IMR-90 (cell line): Measurements from ENCODE around the gene SHC1. TPM values are rescaled to one million over a fixed set of nuclear protein-coding genes. Genes with fewer than 3 reads are reported as not detected.

ENCODE experiments used
- ATAC-seq: fragments of 200-7000 bp; cut with Tn5 transposase; 2 replicates; pipeline ENCODE4 v1.9.1; 2020; ENCODE audit warnings: low read depth, mild to moderate bottlenecking, moderate library complexity
- BruUV-seq: library from RNA; stranded (reverse); fragments of 400-500 nt; replicated peaks from 2 replicates; lab custom pipeline; 2021; lab: Mats Ljungman, UMichigan
- CTCF ChIA-PET: fragments of 300-600 bp; formaldehyde crosslinking; extraction: SDS; loops from one replicate; lab custom pipeline; 2021; ENCODE audit warnings: antibody characterized with exemption; lab: Yijun Ruan, JAX
- POLR2A ChIA-PET: fragments of 300-600 bp; sonication (Branson Sonifier 250); formaldehyde crosslinking; loops from one replicate; lab custom pipeline; 2022; ENCODE audit warnings: antibody characterized with exemption; ENCODE audit not compliant: unreplicated experiment; lab: Charles Lee
- DNase-seq: peaks from one replicate; pipeline ENCODE4 v3.0.0; 2013
- H2AFZ ChIP-seq: replicated peaks from 2 replicates; pipeline ENCODE3; 2013; ENCODE audit warnings: low read length, mild to moderate bottlenecking; ENCODE audit not compliant: poor library complexity
- H2AK5ac ChIP-seq: 2 replicates; pipeline ENCODE4 v1.6.1; 2013; ENCODE audit warnings: low read depth, low read length, inconsistent platforms
- H2AK9ac ChIP-seq: replicated peaks from 2 replicates; pipeline ENCODE3; 2013; ENCODE audit warnings: mild to moderate bottlenecking, low read depth, low read length, moderate library complexity; ENCODE audit not compliant: poor library complexity
- H2BK120ac ChIP-seq: 2 replicates; pipeline ENCODE4 v1.6.1; 2013; ENCODE audit warnings: low read depth, low read length, inconsistent platforms
- H2BK15ac ChIP-seq: 3 replicates; pipeline ENCODE4 v1.6.1; 2013; ENCODE audit warnings: low read depth, low read length, inconsistent platforms
- H2BK20ac ChIP-seq: 2 replicates; pipeline ENCODE4 v1.6.1; 2013; ENCODE audit warnings: low read depth, mild to moderate bottlenecking, inconsistent platforms, low read length, moderate library complexity
- H2BK5ac ChIP-seq: 2 replicates; pipeline ENCODE4 v1.6.1; 2013; ENCODE audit warnings: mild to moderate bottlenecking, low read depth, low read length, inconsistent platforms; ENCODE audit not compliant: poor library complexity, severe bottlenecking
- H3K14ac ChIP-seq: replicated peaks from 2 replicates; pipeline ENCODE4 v1.6.1; 2013; ENCODE audit warnings: low read depth, low read length, inconsistent platforms
- H3K18ac ChIP-seq: 2 replicates; pipeline ENCODE4 v1.6.1; 2013; ENCODE audit warnings: low read depth, low read length, control low read depth
- H3K23ac ChIP-seq: 2 replicates; pipeline ENCODE4 v1.6.1; 2013; ENCODE audit warnings: low read depth, low read length, inconsistent platforms
- H3K27ac ChIP-seq: 2 replicates; pipeline ENCODE4 v1.5.1; 2013; ENCODE audit warnings: mild to moderate bottlenecking, control low read depth, low read length; ENCODE audit not compliant: insufficient read depth
- H3K27me3 ChIP-seq: 2 replicates; pipeline ENCODE4 v1.6.1; 2013; ENCODE audit warnings: low read length; ENCODE audit not compliant: control insufficient read depth, insufficient read depth
- H3K36me3 ChIP-seq: 2 replicates; pipeline ENCODE4 v1.6.1; 2013; ENCODE audit warnings: low read length, mixed read lengths; ENCODE audit not compliant: control insufficient read depth, insufficient read depth
- H3K4ac ChIP-seq: 2 replicates; pipeline ENCODE4 v1.6.1; 2013; ENCODE audit warnings: low read depth, low read length, inconsistent platforms
- H3K4me1 ChIP-seq: 2 replicates; pipeline ENCODE4 v1.6.1; 2013; ENCODE audit warnings: low read length, mixed read lengths; ENCODE audit not compliant: control insufficient read depth, insufficient read depth
- H3K4me2 ChIP-seq: 2 replicates; pipeline ENCODE4 v1.6.1; 2013; ENCODE audit warnings: low read depth, mild to moderate bottlenecking, control low read depth, low read length, moderate library complexity
- H3K4me3 ChIP-seq: 2 replicates; pipeline ENCODE4 v1.5.1; 2013; ENCODE audit warnings: low read depth, mild to moderate bottlenecking, control low read depth, low read length, moderate library complexity; ENCODE audit not compliant: insufficient read depth
- H3K56ac ChIP-seq: 2 replicates; pipeline ENCODE4 v1.6.1; 2013; ENCODE audit warnings: low read length, inconsistent platforms; ENCODE audit not compliant: insufficient read depth; ENCODE audit errors: extremely low read depth
- H3K79me1 ChIP-seq, 2 experiments: 2 replicates each; pipeline ENCODE4 v1.6.1; 2013; ENCODE audit warnings: low read length in 2 of 2, inconsistent platforms in 1 of 2, low read depth in 1 of 2
- H3K9ac ChIP-seq: 2 replicates; pipeline ENCODE4 v1.6.1; 2013; ENCODE audit warnings: low read depth, low read length, control low read depth
- H3K9me1 ChIP-seq: 2 replicates; pipeline ENCODE4 v1.6.1; 2013; ENCODE audit warnings: low read length, inconsistent platforms; ENCODE audit not compliant: insufficient read depth
- H3K9me3 ChIP-seq: 2 replicates; pipeline ENCODE4 v1.6.1; 2013; ENCODE audit warnings: low read length; ENCODE audit not compliant: control insufficient read depth, insufficient read depth
- H4K20me1 ChIP-seq: 2 replicates; pipeline ENCODE4 v1.6.1; 2013; ENCODE audit warnings: low read length, inconsistent platforms; ENCODE audit not compliant: insufficient read depth
- H4K5ac ChIP-seq: 2 replicates; pipeline ENCODE4 v1.6.1; 2013; ENCODE audit warnings: mild to moderate bottlenecking, low read depth, low read length, control low read depth
- H4K8ac ChIP-seq, 2 experiments: 2 replicates each; pipeline ENCODE4 v1.6.1; 2013; ENCODE audit warnings: low read depth in 2 of 2, low read length in 2 of 2, control low read depth in 1 of 2, inconsistent platforms in 1 of 2
- H4K91ac ChIP-seq: 2 replicates; pipeline ENCODE4 v1.6.1; 2013; ENCODE audit warnings: low read depth, low read length, inconsistent platforms; ENCODE audit not compliant: insufficient read depth
- BHLHE40 ChIP-seq: fragments of 150-350 bp; IDR thresholded peaks from 2 replicates; pipeline ENCODE4 v1.6.1; 2016; ENCODE audit warnings: mild to moderate bottlenecking, low read depth, low read length
- CEBPB ChIP-seq: IDR thresholded peaks from 2 replicates; pipeline ENCODE4 v1.6.1; 2012; ENCODE audit warnings: low read depth, low read length, improper control_type of control experiment
- CHD1 ChIP-seq: IDR thresholded peaks from 2 replicates; pipeline ENCODE4 v1.6.1; 2012; ENCODE audit warnings: low read depth, low read length, improper control_type of control experiment
- CTCF ChIP-seq: conservative IDR thresholded peaks from 2 replicates; pipeline ENCODE4 v1.5.1; 2012; ENCODE audit warnings: mild to moderate bottlenecking, low read depth, low read length, improper control_type of control experiment
- FOS ChIP-seq: fragments of 150-350 bp; IDR thresholded peaks from 2 replicates; pipeline ENCODE4 v1.6.1; 2016; ENCODE audit warnings: low read depth, low read length
- MAFK ChIP-seq: IDR thresholded peaks from 2 replicates; pipeline ENCODE4 v1.6.1; 2012; ENCODE audit warnings: low read depth, low read length, improper control_type of control experiment
- MAZ ChIP-seq: IDR thresholded peaks from 2 replicates; pipeline ENCODE4 v1.6.1; 2012; ENCODE audit warnings: low read depth, mild to moderate bottlenecking, low read length, improper control_type of control experiment, moderate library complexity, borderline replicate concordance
- POLR2A ChIP-seq: IDR thresholded peaks from 2 replicates; pipeline ENCODE4 v1.6.1; 2012; ENCODE audit warnings: mild to moderate bottlenecking, low read depth, low read length
- RAD21 ChIP-seq: IDR thresholded peaks from 2 replicates; pipeline ENCODE4 v1.6.1; 2012; ENCODE audit warnings: low read length, improper control_type of control experiment
- RCOR1 ChIP-seq: IDR thresholded peaks from 2 replicates; pipeline ENCODE4 v1.6.1; 2012; ENCODE audit warnings: mild to moderate bottlenecking, low read length, improper control_type of control experiment; ENCODE audit not compliant: insufficient replicate concordance
- RFX5 ChIP-seq: IDR thresholded peaks from 2 replicates; pipeline ENCODE4 v1.8.0; 2012; ENCODE audit warnings: low read depth, mild to moderate bottlenecking, low read length, moderate library complexity
- SMC3 ChIP-seq: fragments of 150-350 bp; IDR thresholded peaks from 2 replicates; pipeline ENCODE4 v1.6.1; 2016; ENCODE audit warnings: low read depth, mild to moderate bottlenecking, antibody characterized with exemption, low read length, moderate library complexity
- USF2 ChIP-seq: fragments of 150-350 bp; IDR thresholded peaks from 2 replicates; pipeline ENCODE4 v1.6.1; 2017; ENCODE audit warnings: mild to moderate bottlenecking, antibody characterized with exemption, low read length, low read depth
- WGBS, 2 experiments: methylation state at CpG; one replicate each; pipeline versions ENCODE4 v1.1.5 to v1.1.7; 2013; ENCODE audit warnings: missing lambda C conversion rate in 2 of 2; ENCODE audit not compliant: insufficient read length in 1 of 2; ENCODE audit errors: extremely low coverage in 2 of 2; 5-methylcytosine and 5-hydroxymethylcytosine counted together
- dilution Hi-C: fragments of 300-500 bp; cut with HindIII; formaldehyde crosslinking; loops from one replicate; pipeline ENCODE4 v1.14.3; 2018; ENCODE audit warnings: low sequenced_read_pairs; ENCODE audit not compliant: unreplicated experiment
- in situ Hi-C: fragments of 300-500 bp; cut with MboI; formaldehyde crosslinking; loops from 3 replicates; pipeline ENCODE4 v1.14.3; 2019; ENCODE audit warnings: low sequenced_read_pairs, inconsistent platforms, mixed read lengths
- intact Hi-C: fragments of 100-400 bp; cut with micrococcal nuclease; formaldehyde crosslinking; loops from 2 replicates; pipeline ENCODE4 v1.10.0; 2022
- polyA plus RNA-seq, 3 experiments: library from polyadenylated mRNA; depleted of rRNA; stranded (reverse); fragments of >200 nt; gene quantifications; 2 replicates each; pipeline ENCODE4 v1.2.3, GENCODE V29; 2012; ENCODE audit warnings: low replicate concordance in 1 of 3
- total RNA-seq: library from RNA; depleted of rRNA; stranded (reverse); fragments of >200 nt; gene quantifications from 2 replicates; pipeline ENCODE4 v1.2.3, GENCODE V29; 2012
- TF ChIP-seq, protein P1 (sequence below): fragments of 150-350 bp; IDR thresholded peaks from 2 replicates; pipeline ENCODE4 v1.6.1; 2016; ENCODE audit warnings: low read depth, mild to moderate bottlenecking, low read length, moderate library complexity, borderline replicate concordance

Gene SHC1
- total and polyA plus RNA-seq, 2 of the 4 experiments (the other 2 are of a cell fraction) = 352 to 355 TPM

GRCh38 chr1:154962795-154963330 lies 7.7 kb downstream of the SHC1 start:
- Histone ChIP-seq H3K4ac (no peak overlapping the region; the same call in 1 of the 2 replicates), H3K4me3 (no peak overlapping the region), H4K8ac (peak overlapping the region in 1 of 2 experiments; percentile 88; a peak in 1 of 4 replicates), H3K18ac (no peak overlapping the region), H3K9ac (peak overlapping the region; percentile 89), H2AK9ac (no peak overlapping the region), H3K27me3 (no peaks in the 10 kb centered on the region), H3K79me1 (peaks cover 29 to 71% of the 10 kb centered on the region in 2 experiments), H3K9me3 (no peaks in the 10 kb centered on the region), H3K14ac (no peak overlapping the region), H4K20me1 (peaks cover 31% of the 10 kb centered on the region), H3K4me2 (no peak overlapping the region), H3K27ac (peak overlapping the region; percentile 16; the same call in 1 of the 2 replicates), H2BK20ac (no peak overlapping the region), H2BK15ac (no peak overlapping the region), H2AK5ac (no peak overlapping the region), H3K56ac (no peak overlapping the region), H3K36me3 (peaks cover 62% of the 10 kb centered on the region), H3K9me1 (no peaks in the 10 kb centered on the region), H3K4me1 (peaks cover 8% of the 10 kb centered on the region), H2BK120ac (no peak overlapping the region), H3K23ac (no peak overlapping the region), H4K5ac (no peak overlapping the region), H2AFZ (no peak overlapping the region), H2BK5ac (no peak overlapping the region), H4K91ac (no peak overlapping the region)
- ChIA-PET POLR2A (no interaction called here), CTCF (no interaction called here)
- in situ Hi-C loops = no loop called here
- dilution Hi-C loops = no loop called here
- TF ChIP-seq MAZ = no peak
- no peak for TF ChIP-seq SMC3
- TF ChIP-seq, protein P1, sequence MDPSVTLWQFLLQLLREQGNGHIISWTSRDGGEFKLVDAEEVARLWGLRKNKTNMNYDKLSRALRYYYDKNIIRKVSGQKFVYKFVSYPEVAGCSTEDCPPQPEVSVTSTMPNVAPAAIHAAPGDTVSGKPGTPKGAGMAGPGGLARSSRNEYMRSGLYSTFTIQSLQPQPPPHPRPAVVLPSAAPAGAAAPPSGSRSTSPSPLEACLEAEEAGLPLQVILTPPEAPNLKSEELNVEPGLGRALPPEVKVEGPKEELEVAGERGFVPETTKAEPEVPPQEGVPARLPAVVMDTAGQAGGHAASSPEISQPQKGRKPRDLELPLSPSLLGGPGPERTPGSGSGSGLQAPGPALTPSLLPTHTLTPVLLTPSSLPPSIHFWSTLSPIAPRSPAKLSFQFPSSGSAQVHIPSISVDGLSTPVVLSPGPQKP = no peak
- no peak for TF ChIP-seq USF2
- TF ChIP-seq RFX5 = no peak
- TF ChIP-seq MAFK = no peak
- TF ChIP-seq CTCF = no peak
- TF ChIP-seq POLR2A = no peak
- TF ChIP-seq BHLHE40 = no peak
- TF ChIP-seq RCOR1 = no peak
- TF ChIP-seq CEBPB = no peak
- no peak for TF ChIP-seq CHD1
- TF ChIP-seq FOS = no peak
- TF ChIP-seq RAD21 = no peak
- intact Hi-C loops = no loop called here
- 33% methylated on average over 1 of the region's 6 CpGs; no CpG with 5 or more reads in 1 of the 2 experiments for WGBS, 2 experiments
- DNase-seq = no peak
- no TSS peak for BruUV-seq
- ATAC-seq = no peak
